Measurements from ENCODE around the gene IMP3.

DNA sequence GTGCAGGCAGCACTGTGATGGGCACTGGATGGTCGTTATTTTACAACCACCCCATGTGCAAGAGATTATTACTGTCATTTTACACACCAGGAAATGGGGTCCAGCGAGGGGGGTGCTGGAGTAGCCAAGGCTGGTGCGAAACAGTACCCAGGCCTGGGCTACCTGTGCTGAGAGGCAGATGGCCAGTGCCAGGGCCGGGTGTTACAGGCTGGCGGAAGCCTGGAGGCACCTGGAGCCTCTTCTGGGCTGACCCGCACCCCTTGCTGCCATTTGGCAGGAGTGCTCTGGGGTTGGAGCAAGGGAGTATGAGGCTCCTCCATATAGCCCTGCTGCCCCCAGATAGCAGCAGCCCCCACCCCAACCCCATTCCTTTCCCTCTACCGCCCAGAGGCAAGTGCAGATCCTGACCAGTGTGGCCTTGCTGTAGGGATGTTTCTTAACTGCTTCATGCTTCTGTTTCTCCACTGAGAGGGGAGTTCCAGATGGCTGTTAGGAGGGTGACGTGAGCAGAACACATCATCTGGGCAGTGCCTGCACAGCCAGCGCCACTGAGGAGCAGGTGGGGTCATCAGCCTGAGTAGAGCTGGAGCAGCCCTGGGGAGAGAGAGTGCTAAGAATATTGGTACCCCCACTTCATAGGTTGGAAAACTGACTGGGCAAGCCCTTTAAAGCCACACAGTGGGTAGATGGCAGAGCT is 22.9 kb upstream of the IMP3 start:
- TF ChIP-seq, protein P1, sequence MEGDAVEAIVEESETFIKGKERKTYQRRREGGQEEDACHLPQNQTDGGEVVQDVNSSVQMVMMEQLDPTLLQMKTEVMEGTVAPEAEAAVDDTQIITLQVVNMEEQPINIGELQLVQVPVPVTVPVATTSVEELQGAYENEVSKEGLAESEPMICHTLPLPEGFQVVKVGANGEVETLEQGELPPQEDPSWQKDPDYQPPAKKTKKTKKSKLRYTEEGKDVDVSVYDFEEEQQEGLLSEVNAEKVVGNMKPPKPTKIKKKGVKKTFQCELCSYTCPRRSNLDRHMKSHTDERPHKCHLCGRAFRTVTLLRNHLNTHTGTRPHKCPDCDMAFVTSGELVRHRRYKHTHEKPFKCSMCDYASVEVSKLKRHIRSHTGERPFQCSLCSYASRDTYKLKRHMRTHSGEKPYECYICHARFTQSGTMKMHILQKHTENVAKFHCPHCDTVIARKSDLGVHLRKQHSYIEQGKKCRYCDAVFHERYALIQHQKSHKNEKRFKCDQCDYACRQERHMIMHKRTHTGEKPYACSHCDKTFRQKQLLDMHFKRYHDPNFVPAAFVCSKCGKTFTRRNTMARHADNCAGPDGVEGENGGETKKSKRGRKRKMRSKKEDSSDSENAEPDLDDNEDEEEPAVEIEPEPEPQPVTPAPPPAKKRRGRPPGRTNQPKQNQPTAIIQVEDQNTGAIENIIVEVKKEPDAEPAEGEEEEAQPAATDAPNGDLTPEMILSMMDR (IDR thresholded peaks at IDR 0.05), result no peak
- no peak for TF ChIP-seq POLR2A (IDR thresholded peaks at IDR 0.05)
